Measurements from ENCODE around the gene KLHDC4. TPM values are rescaled to one million over a fixed set of nuclear protein-coding genes. Genes with fewer than 3 reads are reported as not detected.

Gene KLHDC4
- total RNA-seq, 3 donors from 2014 or later (not counting 1 experiment from before 2014, with no cell fraction given): 210 to 311 (median 210) TPM

DNA sequence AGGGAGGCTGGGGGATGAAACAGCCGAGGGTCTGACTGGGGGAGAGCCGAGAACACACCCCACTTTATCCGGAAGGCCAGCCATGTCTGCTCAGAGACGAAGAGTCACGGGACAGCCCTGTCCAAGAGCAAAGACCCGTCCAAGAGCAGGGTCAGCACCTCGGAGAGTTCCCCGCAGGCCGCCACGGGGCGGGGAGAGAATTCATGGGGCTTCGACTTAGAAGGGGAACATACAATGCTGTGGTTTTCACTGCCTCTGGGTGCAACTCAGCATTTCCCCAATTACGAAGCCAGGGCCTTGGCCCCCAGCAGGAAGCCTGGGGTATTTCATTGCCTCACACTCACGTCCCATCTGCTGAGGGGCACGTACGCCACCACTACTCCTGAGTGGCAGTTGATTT lies 104.2 kb downstream of the KLHDC4 start:
- no peak overlapping the region for H3K4me3 Mint-ChIP-seq
- H3K27me3 Mint-ChIP-seq (ENCODE audit: low read depth in 2 of 2): peaks cover 0 to 11% of the 10 kb centered on the region in 2 donors
- no peak overlapping the region for H3K27ac ChIP-seq (ENCODE audit: low read length)
- no peaks in the 10 kb centered on the region for H3K4me1 ChIP-seq (ENCODE audit: control insufficient read depth, insufficient read depth, low read length)
- TF ChIP-seq, protein P1, sequence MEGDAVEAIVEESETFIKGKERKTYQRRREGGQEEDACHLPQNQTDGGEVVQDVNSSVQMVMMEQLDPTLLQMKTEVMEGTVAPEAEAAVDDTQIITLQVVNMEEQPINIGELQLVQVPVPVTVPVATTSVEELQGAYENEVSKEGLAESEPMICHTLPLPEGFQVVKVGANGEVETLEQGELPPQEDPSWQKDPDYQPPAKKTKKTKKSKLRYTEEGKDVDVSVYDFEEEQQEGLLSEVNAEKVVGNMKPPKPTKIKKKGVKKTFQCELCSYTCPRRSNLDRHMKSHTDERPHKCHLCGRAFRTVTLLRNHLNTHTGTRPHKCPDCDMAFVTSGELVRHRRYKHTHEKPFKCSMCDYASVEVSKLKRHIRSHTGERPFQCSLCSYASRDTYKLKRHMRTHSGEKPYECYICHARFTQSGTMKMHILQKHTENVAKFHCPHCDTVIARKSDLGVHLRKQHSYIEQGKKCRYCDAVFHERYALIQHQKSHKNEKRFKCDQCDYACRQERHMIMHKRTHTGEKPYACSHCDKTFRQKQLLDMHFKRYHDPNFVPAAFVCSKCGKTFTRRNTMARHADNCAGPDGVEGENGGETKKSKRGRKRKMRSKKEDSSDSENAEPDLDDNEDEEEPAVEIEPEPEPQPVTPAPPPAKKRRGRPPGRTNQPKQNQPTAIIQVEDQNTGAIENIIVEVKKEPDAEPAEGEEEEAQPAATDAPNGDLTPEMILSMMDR (IDR thresholded peaks at IDR 0.05): no peak
- H3K9me3 ChIP-seq (ENCODE audit: control insufficient read depth, insufficient read depth, low read length): no peaks in the 10 kb centered on the region
- H3K36me3 ChIP-seq (ENCODE audit: control insufficient read depth, insufficient read depth, low read length): no peaks in the 10 kb centered on the region
- H3K9me3 Mint-ChIP-seq: no peaks in the 10 kb centered on the region
- no peak overlapping the region for H3K4me3 ChIP-seq (ENCODE audit: low read length)
- H3K27ac Mint-ChIP-seq: no peak overlapping the region
- intact Hi-C loops (cut with micrococcal nuclease): no loop called here
- H3K27me3 ChIP-seq (ENCODE audit: control insufficient read depth, insufficient read depth, low read length): no peaks in the 10 kb centered on the region
- 12% methylated on average over 16 of the region's 16 CpGs for WGBS (ENCODE audit: insufficient coverage)
- peak; percentile 55 to 90 (median 82) for ATAC-seq
- peak; percentile 26 to 30 for DNase-seq
- no peaks in the 10 kb centered on the region for H3K36me3 Mint-ChIP-seq
- H3K4me1 Mint-ChIP-seq: no peaks in the 10 kb centered on the region

DNA sequence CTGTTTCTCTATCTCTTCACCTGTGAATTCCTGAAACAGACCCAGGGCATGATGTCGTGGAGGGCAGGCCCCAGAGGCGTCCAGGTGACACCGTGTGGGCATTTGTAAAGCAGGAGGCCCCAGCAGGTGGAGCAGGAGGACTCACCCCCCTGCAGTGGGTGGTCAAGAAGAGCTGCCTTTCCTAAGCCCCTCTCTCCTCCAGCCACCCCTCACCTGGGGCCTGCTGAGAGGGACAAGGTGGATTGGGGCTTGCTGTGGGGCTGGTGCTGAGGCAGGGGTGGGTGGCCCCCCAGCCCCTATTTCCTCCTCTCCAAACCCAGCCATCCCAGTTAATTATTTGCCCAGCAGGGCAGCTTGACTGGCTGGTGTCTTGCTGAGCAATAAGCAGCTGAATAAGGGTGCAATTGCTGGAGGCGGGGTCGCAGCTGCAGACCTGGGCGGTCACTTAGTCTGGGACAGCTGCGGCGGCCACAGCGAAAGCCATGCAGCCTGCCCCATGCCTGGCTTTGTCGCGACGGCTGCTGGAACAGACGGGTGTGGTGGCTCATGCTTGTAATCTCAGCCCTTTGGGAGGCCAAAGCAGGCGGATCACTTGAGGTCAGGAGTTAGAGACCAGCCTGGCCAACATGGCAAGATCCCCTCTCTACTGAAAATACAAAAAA lies 107.1 kb downstream of the KLHDC4 start:
- Histone ChIP-seq H3K9me3 (ENCODE audit: control insufficient read depth, insufficient read depth, low read length) (no peaks in the 10 kb centered on the region), H3K4me1 (ENCODE audit: control insufficient read depth, insufficient read depth, low read length) (no peaks in the 10 kb centered on the region), H3K27ac (ENCODE audit: low read length) (no peak overlapping the region), H3K27me3 (ENCODE audit: control insufficient read depth, insufficient read depth, low read length) (no peaks in the 10 kb centered on the region), H3K36me3 (ENCODE audit: control insufficient read depth, insufficient read depth, low read length) (no peaks in the 10 kb centered on the region), H3K4me3 (ENCODE audit: low read length) (no peak overlapping the region)
- ATAC-seq (no peak), DNase-seq (no peak)
- Mint-ChIP-seq H3K36me3 (no peaks in the 10 kb centered on the region), H3K4me1 (no peaks in the 10 kb centered on the region), H3K9me3 (no peaks in the 10 kb centered on the region), H3K27ac (no peak overlapping the region), H3K27me3 (ENCODE audit: low read depth in 2 of 2) (peaks cover 0 to 10% of the 10 kb centered on the region in 2 donors), H3K4me3 (no peak overlapping the region)
- TF ChIP-seq, protein P1 (IDR thresholded peaks at IDR 0.05): no peak
- 62% methylated on average over 14 of the region's 14 CpGs for WGBS (ENCODE audit: insufficient coverage)
- intact Hi-C loops (cut with micrococcal nuclease): no loop called here

Other genes starting within 250 kb of the KLHDC4 start
- not detected for gene JPH3, start 163.5 kb downstream of the KLHDC4 start, total RNA-seq
- gene SLC7A5, start 103.5 kb upstream of the KLHDC4 start, total RNA-seq: 10 to 100 TPM; 27.2 to 66.1 (median 34.2) TPM
- not detected for gene CA5A, start 170.5 kb upstream of the KLHDC4 start, total RNA-seq
- gene BANP, start 185.4 kb upstream of the KLHDC4 start, total RNA-seq: 100 to 1,000 TPM in 2 of 3 donors, 10 to 100 TPM in 1; 88.8 to 117 (median 117) TPM

Measured in natural killer cell (primary cell).